ENCODE data around the gene NSUN7.
"Not testable (repeated sequence)": the region's sequence is repeated elsewhere in the genome, so short reads cannot be mapped to it uniquely, and the experiment has no call there.

NSUN7 gene

GRCh38 chr4:40737879-40738278 lies 11.9 kb upstream of the NSUN7 start:
- no peak for DNase-seq
- no peak for ATAC-seq

GRCh38 chr4:40739347-40739746 lies 10.4 kb upstream of the NSUN7 start:
- ATAC-seq (no peak), DNase-seq (no peak)

- ATAC-seq (no peak), DNase-seq (no peak)
Observed at GRCh38 chr4:40744218-40744617, 5.5 kb upstream of the NSUN7 start.

- DNase-seq (no peak), ATAC-seq (no peak)
Observed at GRCh38 chr4:40745285-40745984, 4.3 kb upstream of the NSUN7 start.

- no peak for ATAC-seq
- DNase-seq = no peak
Observed at GRCh38 chr4:40747207-40747835, 2.4 kb upstream of the NSUN7 start.

- DNase-seq (no peak), ATAC-seq (peak; percentile 24)
Observed at GRCh38 chr4:40750461-40751258, 905 bp downstream of the NSUN7 start.

- DNase-seq (no peak), ATAC-seq (no peak)
Observed at GRCh38 chr4:40755616-40756015, 5.9 kb downstream of the NSUN7 start.

GRCh38 chr4:40763228-40763716 lies 13.5 kb downstream of the NSUN7 start:
- ATAC-seq (peak; percentile 93), DNase-seq (peak; percentile 36)

- no peak for ATAC-seq
Observed at GRCh38 chr4:40769266-40769665, 19.5 kb downstream of the NSUN7 start.

GRCh38 chr4:40778090-40778489 lies 28.3 kb downstream of the NSUN7 start:
- DNase-seq = no peak
- no peak for ATAC-seq

More at GRCh38 chr4:40769266-40769665, 19.5 kb downstream of the NSUN7 start:
- no peak for DNase-seq

GRCh38 chr4:40782876-40783275 lies 33.1 kb downstream of the NSUN7 start:
- ATAC-seq (no peak), DNase-seq (no peak)

- ATAC-seq = no peak
- DNase-seq = no peak
Observed at GRCh38 chr4:40785727-40786126, 36.0 kb downstream of the NSUN7 start.

GRCh38 chr4:40788331-40788730 lies 38.6 kb downstream of the NSUN7 start:
- DNase-seq (no peak), ATAC-seq (no peak)

- no peak for ATAC-seq
Observed at GRCh38 chr4:40789031-40789430, 39.3 kb downstream of the NSUN7 start.

GRCh38 chr4:40789771-40790170 lies 40.0 kb downstream of the NSUN7 start:
- DNase-seq = no peak
- ATAC-seq = no peak

More at GRCh38 chr4:40789031-40789430, 39.3 kb downstream of the NSUN7 start:
- no peak for DNase-seq

GRCh38 chr4:40800064-40800463 lies 50.3 kb downstream of the NSUN7 start:
- DNase-seq (no peak), ATAC-seq (no peak)

- ATAC-seq = no peak
Observed at GRCh38 chr4:40804598-40804997, 54.8 kb downstream of the NSUN7 start.

GRCh38 chr4:40808926-40809457 lies 59.2 kb downstream of the NSUN7 start:
- DNase-seq (no peak), ATAC-seq (no peak)

More at GRCh38 chr4:40804598-40804997, 54.8 kb downstream of the NSUN7 start:
- DNase-seq = no peak

- DNase-seq (no peak), ATAC-seq (no peak)
Observed at GRCh38 chr4:40811956-40812355, 62.2 kb downstream of the NSUN7 start.

GRCh38 chr4:40812386-40812785 lies 62.6 kb downstream of the NSUN7 start:
- no peak for ATAC-seq
- DNase-seq = no peak

GRCh38 chr4:40812856-40813255 lies 63.1 kb downstream of the NSUN7 start:
- ATAC-seq (no peak), DNase-seq (no peak)

GRCh38 chr4:40817157-40817556 lies 67.4 kb downstream of the NSUN7 start:
- not testable (repeated sequence) for DNase-seq, ATAC-seq

- DNase-seq (no peak), ATAC-seq (no peak)
Observed at GRCh38 chr4:40820101-40820500, 70.3 kb downstream of the NSUN7 start.
